ENCODE results near the gene CHRNA1. TPM values are rescaled to one million over a fixed set of nuclear protein-coding genes. Genes with fewer than 3 reads are reported as not detected.

CHRNA1 gene
- total RNA-seq, 1 experiment from 2014 or later, result not detected

GRCh38 chr2:174784909-174785308 lies 20.6 kb upstream of the CHRNA1 start:
- H4K91ac ChIP-seq (ENCODE audit: insufficient read length, low read depth, low read length), result no peak overlapping the region
- H3K4me1 ChIP-seq (ENCODE audit: insufficient read depth, low read length), result peaks cover 10% of the 10 kb centered on the region; the same call in 1 of the 2 replicates
- H3K4ac ChIP-seq (ENCODE audit: low read depth, low read length), result no peak overlapping the region
- no peak overlapping the region for H2AK5ac ChIP-seq (ENCODE audit: insufficient read length, low read length)
- WGBS (ENCODE audit: extremely low coverage, insufficient read length, low lambda C conversion rate), result no CpG with 5 or more reads among the region's 5 CpGs
- H3K9ac ChIP-seq (ENCODE audit: extremely low read depth, insufficient read length, low read length), result no peak overlapping the region
- no peak overlapping the region for H2BK20ac ChIP-seq (ENCODE audit: low read depth, low read length, poor library complexity, severe bottlenecking)
- no peak overlapping the region for H3K14ac ChIP-seq (ENCODE audit: insufficient read depth, low read length)
- no peak overlapping the region for H3K18ac ChIP-seq (ENCODE audit: insufficient read length, low read depth, low read length)
- H4K5ac ChIP-seq (ENCODE audit: insufficient read length, low read depth, low read length), result no peak overlapping the region
- Mint-ChIP-seq H3K27ac (no peak overlapping the region), H3K4me1 (peaks cover 54 to 61% of the 10 kb centered on the region in 2 experiments), H3K4me3 (no peak overlapping the region), H3K27me3 (ENCODE audit: low read depth) (peaks cover 5% of the 10 kb centered on the region), H3K36me3 (ENCODE audit: insufficient read depth in 1 of 3, low read depth in 3 of 3) (no peaks in the 10 kb centered on the region; a peak in 1 of 7 replicates), H3K9me3 (no peaks in the 10 kb centered on the region)
- H4K8ac ChIP-seq (replicated peaks; ENCODE audit: insufficient read length, low read depth, low read length), result no peak overlapping the region
- H3K56ac ChIP-seq (ENCODE audit: insufficient read length, low read depth, low read length), result no peak overlapping the region
- H3K79me2 ChIP-seq (ENCODE audit: insufficient read depth, low read length), result no peaks in the 10 kb centered on the region
- no peaks in the 10 kb centered on the region for H3K9me3 ChIP-seq (ENCODE audit: control insufficient read depth, low read depth, low read length)
- no peak overlapping the region for H3K23ac ChIP-seq (ENCODE audit: insufficient read length, low read depth, low read length)
- H4K20me1 ChIP-seq (ENCODE audit: control insufficient read depth, insufficient read depth, insufficient read length), result no peaks in the 10 kb centered on the region
- H3K4me2 ChIP-seq (ENCODE audit: insufficient read depth, insufficient read length, low read length), result no peak overlapping the region
- H3K79me1 ChIP-seq (ENCODE audit: insufficient read depth, low read depth, low read length, poor library complexity, severe bottlenecking), result no peaks in the 10 kb centered on the region
- H3K23me2 ChIP-seq (ENCODE audit: insufficient read length, low read depth, low read length, poor library complexity, severe bottlenecking), result no peaks in the 10 kb centered on the region
- H3T11ph ChIP-seq (ENCODE audit: low read length), result no peak overlapping the region
- H3K27me3 ChIP-seq (ENCODE audit: insufficient read depth, low read length), result no peaks in the 10 kb centered on the region
- H2AFZ ChIP-seq (ENCODE audit: low read length), result no peak overlapping the region
- TF ChIP-seq CTCF (conservative IDR thresholded peaks at IDR 0.05), result no peak
- no peak overlapping the region for H2BK5ac ChIP-seq (ENCODE audit: insufficient read length, low read length)
- no peak overlapping the region for H3K27ac ChIP-seq (ENCODE audit: insufficient read length, low read depth, low read length)
- no peak overlapping the region for H2BK120ac ChIP-seq (ENCODE audit: low read depth, low read length, poor library complexity, severe bottlenecking)
- H2BK15ac ChIP-seq (ENCODE audit: low read depth, low read length), result no peak overlapping the region
- no peak for DNase-seq
- H2BK12ac ChIP-seq (ENCODE audit: insufficient read length, low read depth, low read length), result no peak overlapping the region

Data from H9 (cell line).